ENCODE results near the gene MAML2. TPM values are rescaled to one million over a fixed set of nuclear protein-coding genes. Genes with fewer than 3 reads are reported as not detected.

MAML2 gene
- total and polyA plus RNA-seq, 9 of the 15 experiments (the other 6 are each of a cell fraction or from before 2014, with no cell fraction given): 0.79 to 6.8 (median 4.8) TPM

DNA sequence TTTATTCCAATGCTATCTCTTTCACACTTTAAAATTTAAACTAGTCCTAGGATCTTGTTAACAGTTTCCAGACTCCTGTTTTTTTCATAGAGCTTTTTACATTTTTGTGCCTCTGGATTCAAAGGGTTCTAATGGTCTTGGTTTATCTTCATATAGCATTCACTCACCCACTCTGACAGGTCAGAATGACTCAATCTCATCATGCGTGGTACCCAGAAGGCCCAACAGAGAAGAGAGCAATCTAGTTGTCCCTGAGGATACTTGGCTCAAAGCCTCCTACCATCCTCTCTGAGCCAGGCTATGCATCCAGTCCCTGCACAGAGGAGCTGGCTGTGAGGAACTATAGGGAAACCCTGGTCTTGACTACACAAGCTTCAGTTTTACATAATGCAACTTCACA lies 27.5 kb downstream of the MAML2 start:
- no peak overlapping the region for H3K4me3 ChIP-seq
- H3K79me2 ChIP-seq (ENCODE audit: control insufficient read depth, insufficient read depth, low read length): peaks cover 37% of the 10 kb centered on the region
- intact Hi-C loops (cut with micrococcal nuclease): no loop called here
- TF ChIP-seq, protein P1, sequence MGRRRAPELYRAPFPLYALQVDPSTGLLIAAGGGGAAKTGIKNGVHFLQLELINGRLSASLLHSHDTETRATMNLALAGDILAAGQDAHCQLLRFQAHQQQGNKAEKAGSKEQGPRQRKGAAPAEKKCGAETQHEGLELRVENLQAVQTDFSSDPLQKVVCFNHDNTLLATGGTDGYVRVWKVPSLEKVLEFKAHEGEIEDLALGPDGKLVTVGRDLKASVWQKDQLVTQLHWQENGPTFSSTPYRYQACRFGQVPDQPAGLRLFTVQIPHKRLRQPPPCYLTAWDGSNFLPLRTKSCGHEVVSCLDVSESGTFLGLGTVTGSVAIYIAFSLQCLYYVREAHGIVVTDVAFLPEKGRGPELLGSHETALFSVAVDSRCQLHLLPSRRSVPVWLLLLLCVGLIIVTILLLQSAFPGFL (CRISPR knock-in tag; IDR thresholded peaks at IDR 0.05): no peak
- TF ChIP-seq BACH1 (tag; IDR thresholded peaks at IDR 0.05): no peak
- TF ChIP-seq EGR1 (conservative IDR thresholded peaks at IDR 0.05): peak; percentile 35
- no peak for TF ChIP-seq SETDB1 (IDR thresholded peaks at IDR 0.05; ENCODE audit: low read length)
- no peak for TF ChIP-seq ATF1 (CRISPR knock-in tag; IDR thresholded peaks at IDR 0.05)
- TF ChIP-seq ATF1 (tag; IDR thresholded peaks at IDR 0.05): no peak
- TF ChIP-seq FOXJ2 (tag; IDR thresholded peaks at IDR 0.05): no peak
- TF ChIP-seq HOXB6 (CRISPR knock-in tag; IDR thresholded peaks at IDR 0.05; ENCODE audit: borderline replicate concordance): no peak
- no peak for TF ChIP-seq CBX8 (IDR thresholded peaks at IDR 0.05; ENCODE audit: borderline replicate concordance, extremely low read depth, low read depth, low read length, poor library complexity, severe bottlenecking)
- TF ChIP-seq ZNF347 (CRISPR knock-in tag; IDR thresholded peaks at IDR 0.05; ENCODE audit: low read depth): no peak
- TF ChIP-seq, protein P2, sequence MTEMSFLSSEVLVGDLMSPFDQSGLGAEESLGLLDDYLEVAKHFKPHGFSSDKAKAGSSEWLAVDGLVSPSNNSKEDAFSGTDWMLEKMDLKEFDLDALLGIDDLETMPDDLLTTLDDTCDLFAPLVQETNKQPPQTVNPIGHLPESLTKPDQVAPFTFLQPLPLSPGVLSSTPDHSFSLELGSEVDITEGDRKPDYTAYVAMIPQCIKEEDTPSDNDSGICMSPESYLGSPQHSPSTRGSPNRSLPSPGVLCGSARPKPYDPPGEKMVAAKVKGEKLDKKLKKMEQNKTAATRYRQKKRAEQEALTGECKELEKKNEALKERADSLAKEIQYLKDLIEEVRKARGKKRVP (CRISPR knock-in tag; IDR thresholded peaks at IDR 0.05): no peak
- TF ChIP-seq ZNF175 (CRISPR knock-in tag; IDR thresholded peaks at IDR 0.05; ENCODE audit: low read depth): no peak
- TF ChIP-seq SAP30 (IDR thresholded peaks at IDR 0.05; ENCODE audit: borderline replicate concordance, insufficient read depth, low read depth, low read length, poor library complexity, severe bottlenecking): no peak
- TF ChIP-seq MYNN (IDR thresholded peaks at IDR 0.05): no peak
- TF ChIP-seq MYNN (CRISPR knock-in tag; IDR thresholded peaks at IDR 0.05): no peak
- TF ChIP-seq, protein P3, sequence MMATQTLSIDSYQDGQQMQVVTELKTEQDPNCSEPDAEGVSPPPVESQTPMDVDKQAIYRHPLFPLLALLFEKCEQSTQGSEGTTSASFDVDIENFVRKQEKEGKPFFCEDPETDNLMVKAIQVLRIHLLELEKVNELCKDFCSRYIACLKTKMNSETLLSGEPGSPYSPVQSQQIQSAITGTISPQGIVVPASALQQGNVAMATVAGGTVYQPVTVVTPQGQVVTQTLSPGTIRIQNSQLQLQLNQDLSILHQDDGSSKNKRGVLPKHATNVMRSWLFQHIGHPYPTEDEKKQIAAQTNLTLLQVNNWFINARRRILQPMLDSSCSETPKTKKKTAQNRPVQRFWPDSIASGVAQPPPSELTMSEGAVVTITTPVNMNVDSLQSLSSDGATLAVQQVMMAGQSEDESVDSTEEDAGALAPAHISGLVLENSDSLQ (IDR thresholded peaks at IDR 0.05): peak; percentile 52; the same call in 1 of the 2 replicates
- TF ChIP-seq MEIS2 (IDR thresholded peaks at IDR 0.05; ENCODE audit: partially characterized antibody): peak; percentile 44
- TF ChIP-seq, protein P4, sequence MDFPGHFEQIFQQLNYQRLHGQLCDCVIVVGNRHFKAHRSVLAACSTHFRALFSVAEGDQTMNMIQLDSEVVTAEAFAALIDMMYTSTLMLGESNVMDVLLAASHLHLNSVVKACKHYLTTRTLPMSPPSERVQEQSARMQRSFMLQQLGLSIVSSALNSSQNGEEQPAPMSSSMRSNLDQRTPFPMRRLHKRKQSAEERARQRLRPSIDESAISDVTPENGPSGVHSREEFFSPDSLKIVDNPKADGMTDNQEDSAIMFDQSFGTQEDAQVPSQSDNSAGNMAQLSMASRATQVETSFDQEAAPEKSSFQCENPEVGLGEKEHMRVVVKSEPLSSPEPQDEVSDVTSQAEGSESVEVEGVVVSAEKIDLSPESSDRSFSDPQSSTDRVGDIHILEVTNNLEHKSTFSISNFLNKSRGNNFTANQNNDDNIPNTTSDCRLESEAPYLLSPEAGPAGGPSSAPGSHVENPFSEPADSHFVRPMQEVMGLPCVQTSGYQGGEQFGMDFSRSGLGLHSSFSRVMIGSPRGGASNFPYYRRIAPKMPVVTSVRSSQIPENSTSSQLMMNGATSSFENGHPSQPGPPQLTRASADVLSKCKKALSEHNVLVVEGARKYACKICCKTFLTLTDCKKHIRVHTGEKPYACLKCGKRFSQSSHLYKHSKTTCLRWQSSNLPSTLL (IDR thresholded peaks at IDR 0.05): no peak
- no peak for TF ChIP-seq ZNF507 (tag; conservative IDR thresholded peaks at IDR 0.05)
- TF ChIP-seq MTA3 (IDR thresholded peaks at IDR 0.05; ENCODE audit: borderline replicate concordance): no peak

More for the DNA sequence above, 27.5 kb downstream of the MAML2 start:
- FAIRE-seq (no peak), ATAC-seq (no peak), DNase-seq (ENCODE audit: extremely low read depth in 1 of 4, low spot score in 3 of 4) (peak in 1 of 4 experiments; percentile 61)
- H3K36me3 ChIP-seq (ENCODE audit: control insufficient read depth, insufficient read depth, low read length): 0 out of 3 replicates have a peak, but pooled peaks cover 3% of the 10 kb centered on the region
- BruUV-seq (replicated peaks): no TSS peak
- H3K27me3 ChIP-seq (ENCODE audit: control insufficient read depth in 2 of 2, insufficient read depth in 2 of 2, low read length in 2 of 2): no peaks in the 10 kb centered on the region
- H2AFZ ChIP-seq (ENCODE audit: low read depth, low read length): no peak overlapping the region
- H3K9me3 ChIP-seq (replicated peaks; ENCODE audit: control insufficient read depth, insufficient read depth, low read depth, low read length): no peaks in the 10 kb centered on the region
- WGBS (ENCODE audit: insufficient coverage, low coverage, missing lambda C conversion rate): 9% methylated on average over 1 of the region's 1 CpG
- H3K9me1 ChIP-seq (ENCODE audit: control insufficient read depth, insufficient read depth, low read length): no peaks in the 10 kb centered on the region
- no peak overlapping the region for H3K4me2 ChIP-seq (ENCODE audit: insufficient read depth, low read length)
- H3K9ac ChIP-seq (ENCODE audit: insufficient read depth in 1 of 2, low read depth in 2 of 2, low read length in 2 of 2): no peak overlapping the region
- no peak overlapping the region for H3K27ac ChIP-seq (ENCODE audit: extremely low read depth, low read depth, low read length)
- peaks cover 6 to 54% of the 10 kb centered on the region in 2 experiments; a peak in 4 of 5 replicates for H3K4me1 ChIP-seq (replicated peaks in 1 of 2; ENCODE audit: control insufficient read depth in 2 of 2, insufficient read depth in 2 of 2, low read length in 2 of 2)
- no peaks in the 10 kb centered on the region for H4K20me1 ChIP-seq (replicated peaks; ENCODE audit: control insufficient read depth, insufficient read depth, low read length)
- ChIA-PET CTCF (ENCODE audit: low intra/inter-chr PET ratio) (no interaction called here), POLR2A (no interaction called here)
- in situ Hi-C loops (cut with MboI): no loop called here

Measured in K562 (cell line).